Measurements from ENCODE around the gene FZD4. TPM values are rescaled to one million over a fixed set of nuclear protein-coding genes. Genes with fewer than 3 reads are reported as not detected.

The FZD4 gene
- polyA plus RNA-seq, 3 donors: 0.05 TPM; not detected in 2

DNA sequence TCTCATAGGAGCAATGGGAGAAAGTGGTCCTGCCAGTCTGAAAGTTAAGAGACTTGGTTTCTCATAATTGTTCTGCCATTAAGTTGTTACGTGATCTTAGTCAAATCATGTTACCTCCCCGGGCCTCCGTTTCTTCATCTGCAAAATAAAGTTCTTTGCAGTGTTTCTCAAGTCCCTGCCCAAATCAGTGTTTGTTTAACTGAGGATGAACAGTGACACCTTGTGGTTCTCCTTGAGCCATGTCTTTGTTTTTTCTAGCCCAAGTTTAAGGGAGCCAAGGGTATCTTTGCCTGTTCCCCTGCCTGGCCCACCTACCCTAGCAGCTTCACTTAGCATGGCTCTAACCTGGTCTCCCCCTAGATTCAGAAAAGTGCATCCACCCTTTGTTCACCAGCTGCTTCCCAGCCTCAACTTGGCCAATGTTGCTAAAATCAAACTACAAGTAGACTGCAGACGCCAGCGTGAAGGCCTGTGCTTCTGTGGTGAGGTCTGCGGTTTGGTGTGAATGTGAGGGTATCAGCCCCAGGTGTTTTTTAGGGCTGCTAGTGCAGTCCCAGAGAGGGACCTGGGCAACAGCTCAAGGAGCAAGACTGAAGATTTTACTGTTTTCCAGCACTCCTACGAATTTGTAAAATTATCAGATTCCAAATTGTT lies 35.5 kb downstream of the FZD4 start:
- Histone ChIP-seq H3K4me2 (replicated peaks; ENCODE audit: extremely low read depth, low read length, poor library complexity, severe bottlenecking) (no peak overlapping the region), H3K9ac (ENCODE audit: insufficient read depth, low read length, poor library complexity, severe bottlenecking) (no peak overlapping the region), H3K27ac (ENCODE audit: low read depth in 1 of 2, low read length in 2 of 2) (no peak overlapping the region), H3K4me3 (replicated peaks in 1 of 3; ENCODE audit: low read depth in 2 of 3, low read length in 3 of 3) (no peak overlapping the region), H3K27me3 (ENCODE audit: control insufficient read depth in 2 of 2, insufficient read depth in 2 of 2, low read length in 2 of 2) (no peaks in the 10 kb centered on the region), H3K79me2 (ENCODE audit: insufficient read depth, low read length) (no peaks in the 10 kb centered on the region), H3K36me3 (replicated peaks in 1 of 2; ENCODE audit: control insufficient read depth in 1 of 2, insufficient read depth in 2 of 2, low read length in 2 of 2) (no peaks in the 10 kb centered on the region), H2AFZ (ENCODE audit: insufficient read depth, low read depth, low read length, poor library complexity, severe bottlenecking) (no peak overlapping the region), H4K20me1 (ENCODE audit: insufficient read depth, low read length) (no peaks in the 10 kb centered on the region), H3K9me3 (replicated peaks in 1 of 2; ENCODE audit: control insufficient read depth in 1 of 2, insufficient read depth in 1 of 2, low read length in 2 of 2) (no peaks in the 10 kb centered on the region), H3K4me1 (ENCODE audit: control insufficient read depth in 1 of 2, insufficient read depth in 2 of 2, low read length in 2 of 2) (no peaks in the 10 kb centered on the region)
- Mint-ChIP-seq H3K27me3 (ENCODE audit: low read depth in 3 of 3) (peaks cover 0 to 6% (median 0%) of the 10 kb centered on the region in 3 donors), H3K4me3 (no peak overlapping the region), H3K36me3 (no peaks in the 10 kb centered on the region), H3K27ac (no peak overlapping the region), H3K9me3 (peaks cover 0 to 2% (median 0%) of the 10 kb centered on the region in 7 donors), H3K4me1 (no peaks in the 10 kb centered on the region)
- 87% methylated on average over 7 of the region's 7 CpGs for WGBS (ENCODE audit: insufficient coverage)
- intact Hi-C loops (cut with micrococcal nuclease): no loop called here
- no peak for TF ChIP-seq CTCF (IDR thresholded peaks at IDR 0.05)
- no peak for DNase-seq

- no peaks in the 10 kb centered on the region for H3K36me3 Mint-ChIP-seq
Observed at GRCh38 chr11:86918973-86919372, 36.2 kb downstream of the FZD4 start.

More at GRCh38 chr11:86918973-86919372, 36.2 kb downstream of the FZD4 start:
- H2AFZ ChIP-seq (ENCODE audit: insufficient read depth, low read depth, low read length, poor library complexity, severe bottlenecking): no peak overlapping the region
- no peaks in the 10 kb centered on the region for H3K4me1 Mint-ChIP-seq
- H3K27me3 Mint-ChIP-seq (ENCODE audit: low read depth in 3 of 3): peaks cover 0 to 5% (median 0%) of the 10 kb centered on the region in 3 donors
- no peak overlapping the region for H3K4me3 Mint-ChIP-seq
- peaks cover 0 to 2% (median 0%) of the 10 kb centered on the region in 7 donors for H3K9me3 Mint-ChIP-seq
- 71% methylated on average over 3 of the region's 7 CpGs for WGBS (ENCODE audit: insufficient coverage)
- no peak for DNase-seq
- H3K79me2 ChIP-seq (ENCODE audit: insufficient read depth, low read length): no peaks in the 10 kb centered on the region
- intact Hi-C loops (cut with micrococcal nuclease): no loop called here
- no peak overlapping the region for H3K27ac Mint-ChIP-seq
- H3K27ac ChIP-seq (ENCODE audit: low read depth in 1 of 2, low read length in 2 of 2): no peak overlapping the region
- H3K4me3 ChIP-seq (replicated peaks in 1 of 3; ENCODE audit: low read depth in 2 of 3, low read length in 3 of 3): no peak overlapping the region
- H3K4me1 ChIP-seq (ENCODE audit: control insufficient read depth in 1 of 2, insufficient read depth in 2 of 2, low read length in 2 of 2): no peaks in the 10 kb centered on the region
- no peaks in the 10 kb centered on the region for H3K36me3 ChIP-seq (replicated peaks in 1 of 2; ENCODE audit: control insufficient read depth in 1 of 2, insufficient read depth in 2 of 2, low read length in 2 of 2)
- no peak for TF ChIP-seq CTCF (IDR thresholded peaks at IDR 0.05)
- H4K20me1 ChIP-seq (ENCODE audit: insufficient read depth, low read length): no peaks in the 10 kb centered on the region
- no peak overlapping the region for H3K4me2 ChIP-seq (replicated peaks; ENCODE audit: extremely low read depth, low read length, poor library complexity, severe bottlenecking)
- no peaks in the 10 kb centered on the region for H3K27me3 ChIP-seq (ENCODE audit: control insufficient read depth in 2 of 2, insufficient read depth in 2 of 2, low read length in 2 of 2)
- H3K9me3 ChIP-seq (replicated peaks in 1 of 2; ENCODE audit: control insufficient read depth in 1 of 2, insufficient read depth in 1 of 2, low read length in 2 of 2): no peaks in the 10 kb centered on the region
- no peak overlapping the region for H3K9ac ChIP-seq (ENCODE audit: insufficient read depth, low read length, poor library complexity, severe bottlenecking)
